D721Med (cell line): ENCODE data around the gene WNT2B.

ENCODE experiments used
- DNase-seq: peaks from one replicate; pipeline ENCODE4 v3.0.0; 2011; ENCODE audit warnings: low spot score; ENCODE audit not compliant: insufficient read length
- FAIRE-seq: peaks from 2 replicates; lab custom pipeline; 2011; peaks lifted over from hg19 to GRCh38; lab: Jason Lieb, UNC
- CTCF ChIP-seq: IDR thresholded peaks from 2 replicates; pipeline ENCODE4 v1.5.1; 2012; ENCODE audit warnings: mild to moderate bottlenecking, control low read depth; ENCODE audit not compliant: insufficient read depth; ENCODE audit errors: missing control alignments

Gene WNT2B

GRCh38 chr1:112509005-112509659, 367 bp downstream of the WNT2B start:
- DNase-seq (no peak), FAIRE-seq (no peak)
- TF ChIP-seq CTCF, result no peak

- TF ChIP-seq CTCF, result no peak
- DNase-seq (no peak), FAIRE-seq (no peak)
Measured at GRCh38 chr1:112509660-112510178, 954 bp downstream of the WNT2B start.

- TF ChIP-seq CTCF, result no peak
- FAIRE-seq, result no peak
Measured at GRCh38 chr1:112510340-112510739, 1.6 kb downstream of the WNT2B start.

GRCh38 chr1:112511897-112512296, 3.1 kb downstream of the WNT2B start:
- no peak for DNase-seq
- TF ChIP-seq CTCF, result no peak
- no peak for FAIRE-seq

More at GRCh38 chr1:112510340-112510739, 1.6 kb downstream of the WNT2B start:
- DNase-seq, result no peak

GRCh38 chr1:112513112-112513870, 4.5 kb downstream of the WNT2B start:
- DNase-seq (no peak), FAIRE-seq (no peak)
- TF ChIP-seq CTCF, result no peak

- no peak for DNase-seq
- no peak for FAIRE-seq
- TF ChIP-seq CTCF, result no peak
Measured at GRCh38 chr1:112514901-112515300, 6.1 kb downstream of the WNT2B start.
